PC-3 (cell line): ENCODE measurements around the gene FAHD2A. TPM values are rescaled to one million over a fixed set of nuclear protein-coding genes. Genes with fewer than 3 reads are reported as not detected.

ENCODE experiments used
- ATAC-seq: fragments of 200-7000 bp; cut with Tn5 transposase; 2 replicates; pipeline ENCODE4 v1.9.1; 2020; ENCODE audit warnings: mild to moderate bottlenecking, moderate library complexity
- BruUV-seq: library from RNA; stranded (reverse); fragments of 400-500 nt; replicated peaks from 2 replicates; lab custom pipeline; 2021; lab: Mats Ljungman, UMichigan
- CTCF ChIA-PET: fragments of 300-600 bp; sonication (Branson Sonifier 250); formaldehyde crosslinking; loops from one replicate; lab custom pipeline; 2022; ENCODE audit warnings: antibody characterized with exemption; lab: Charles Lee
- POLR2A ChIA-PET: fragments of 300-600 bp; sonication (Branson Sonifier 250); formaldehyde crosslinking; loops from one replicate; lab custom pipeline; 2022; ENCODE audit warnings: antibody characterized with exemption; ENCODE audit not compliant: unreplicated experiment; lab: Charles Lee
- DNase-seq: peaks from one replicate; pipeline ENCODE4 v3.0.0-alpha.2; 2015
- H2AFZ ChIP-seq: fragments of 300-600 bp; sonication (generic); 2 replicates; pipeline ENCODE4 v1.6.0; 2016; ENCODE audit warnings: antibody characterized with exemption, low read length
- H3F3A ChIP-seq: fragments of 300-600 bp; sonication (generic); one replicate; pipeline ENCODE4 v1.6.0; 2017; ENCODE audit warnings: antibody characterized with exemption, low read length, control low read depth, mild to moderate bottlenecking; ENCODE audit not compliant: unreplicated experiment
- H3K27ac ChIP-seq: fragments of 300-600 bp; sonication (generic); 2 replicates; pipeline ENCODE4 v1.5.1; 2016; ENCODE audit warnings: mild to moderate bottlenecking, low read length
- H3K27me3 ChIP-seq: fragments of 300-600 bp; sonication (generic); 2 replicates; pipeline ENCODE4 v1.6.1; 2016; ENCODE audit warnings: low read length, mixed read lengths
- H3K36me3 ChIP-seq: fragments of 300-600 bp; sonication (generic); 2 replicates; pipeline ENCODE4 v1.6.1; 2016; ENCODE audit warnings: low read depth, mixed run types, low read length, mixed read lengths
- H3K4me1 ChIP-seq: fragments of 300-600 bp; sonication (generic); 2 replicates; pipeline ENCODE4 v1.5.1; 2016; ENCODE audit warnings: low read length; ENCODE audit not compliant: insufficient read depth
- H3K4me2 ChIP-seq: fragments of 300-600 bp; sonication (generic); 2 replicates; pipeline ENCODE4 v1.6.0; 2016; ENCODE audit warnings: low read length
- H3K4me3 ChIP-seq: fragments of 300-600 bp; sonication (generic); 2 replicates; pipeline ENCODE4 v1.5.1; 2016; ENCODE audit warnings: mild to moderate bottlenecking, low read length, mixed read lengths
- H3K79me2 ChIP-seq: fragments of 300-600 bp; sonication (generic); 2 replicates; pipeline ENCODE4 v1.6.1; 2017; ENCODE audit warnings: low read length, mixed read lengths
- H3K9ac ChIP-seq: fragments of 300-600 bp; sonication (generic); 2 replicates; pipeline ENCODE4 v1.6.0; 2016; ENCODE audit warnings: mild to moderate bottlenecking, low read length
- H3K9me2 ChIP-seq: fragments of 300-600 bp; sonication (generic); replicated peaks from 2 replicates; pipeline ENCODE4 v1.6.1; 2016; ENCODE audit warnings: mixed run types, low read length, mixed read lengths
- H3K9me3 ChIP-seq: fragments of 300-600 bp; sonication (generic); 2 replicates; pipeline ENCODE4 v1.6.1; 2016; ENCODE audit warnings: low read length, mixed read lengths
- H4K20me1 ChIP-seq: fragments of 300-600 bp; sonication (generic); 2 replicates; pipeline ENCODE4 v1.6.1; 2016; ENCODE audit warnings: low read length, mixed read lengths
- CTCF ChIP-seq: fragments of 300-600 bp; sonication (generic); conservative IDR thresholded peaks from 2 replicates; pipeline ENCODE4 v1.5.1; 2017; ENCODE audit warnings: antibody characterized with exemption, low read depth, mild to moderate bottlenecking, low read length
- EZH2 ChIP-seq: fragments of 300-600 bp; sonication (generic); IDR thresholded peaks from one replicate; pipeline ENCODE4 v1.6.1; 2017; ENCODE audit warnings: antibody characterized with exemption, mild to moderate bottlenecking, low read length; ENCODE audit not compliant: unreplicated experiment
- EZH2phosphoT487 ChIP-seq: fragments of 300-600 bp; sonication (generic); IDR thresholded peaks from 2 replicates; pipeline ENCODE4 v1.6.1; 2018; ENCODE audit warnings: mild to moderate bottlenecking, antibody characterized with exemption, low read length, borderline replicate concordance
- intact Hi-C: fragments of 100-400 bp; cut with micrococcal nuclease; formaldehyde crosslinking; loops from 2 replicates; pipeline ENCODE4 v1.9.0; 2023
- total RNA-seq: library from RNA; depleted of rRNA; stranded (reverse); fragments of >200 nt; gene quantifications from 2 replicates; pipeline ENCODE4 v1.2.3, GENCODE V29; 2014

The FAHD2A gene
- total RNA-seq, 1 experiment from 2014 or later: 20.5 TPM

- no peaks in the 10 kb centered on the region for H3F3A ChIP-seq
- no peak overlapping the region for H3K4me3 ChIP-seq
- ChIA-PET POLR2A (no interaction called here), CTCF (no interaction called here)
- no peaks in the 10 kb centered on the region for H3K36me3 ChIP-seq
- no peaks in the 10 kb centered on the region for H3K9me3 ChIP-seq
- no peaks in the 10 kb centered on the region for H3K27me3 ChIP-seq
- BruUV-seq: no TSS peak
- H3K27ac ChIP-seq: no peak overlapping the region
- no peaks in the 10 kb centered on the region for H3K9me2 ChIP-seq
- H3K4me2 ChIP-seq: no peak overlapping the region
- TF ChIP-seq EZH2: no peak
- TF ChIP-seq EZH2phosphoT487: no peak
- no peak for TF ChIP-seq CTCF
- H2AFZ ChIP-seq: no peak overlapping the region
- no peaks in the 10 kb centered on the region for H3K4me1 ChIP-seq
- intact Hi-C loops: no loop called here
- no peaks in the 10 kb centered on the region for H4K20me1 ChIP-seq
- ATAC-seq (no peak), DNase-seq (no peak)
- no peaks in the 10 kb centered on the region for H3K79me2 ChIP-seq
- H3K9ac ChIP-seq: no peak overlapping the region
Measured at GRCh38 chr2:95374029-95374428, 28.5 kb upstream of the FAHD2A start.

- CTCF ChIA-PET: no interaction called here
Measured at GRCh38 chr2:95374451-95374920, 28.0 kb upstream of the FAHD2A start.

More at GRCh38 chr2:95374451-95374920, 28.0 kb upstream of the FAHD2A start:
- Histone ChIP-seq H3K9ac (no peak overlapping the region), H3K9me2 (no peaks in the 10 kb centered on the region), H3K36me3 (no peaks in the 10 kb centered on the region), H3K27me3 (no peaks in the 10 kb centered on the region), H3K9me3 (no peaks in the 10 kb centered on the region), H3K4me2 (no peak overlapping the region), H2AFZ (no peak overlapping the region), H3K4me3 (no peak overlapping the region), H3K4me1 (no peaks in the 10 kb centered on the region), H3F3A (no peaks in the 10 kb centered on the region), H3K27ac (no peak overlapping the region), H3K79me2 (no peaks in the 10 kb centered on the region), H4K20me1 (no peaks in the 10 kb centered on the region)
- intact Hi-C loops: no loop called here
- POLR2A ChIA-PET: no interaction called here
- TF ChIP-seq EZH2 (no peak), CTCF (no peak), EZH2phosphoT487 (no peak)
- ATAC-seq: no peak
- DNase-seq: no peak
- BruUV-seq: no TSS peak
